Measurements from ENCODE around the gene SRRM4. TPM values are rescaled to one million over a fixed set of nuclear protein-coding genes. Genes with fewer than 3 reads are reported as not detected.

Gene SRRM4
- total RNA-seq, 2 donors from 2014 or later: 0.27 TPM; not detected in 1

DNA sequence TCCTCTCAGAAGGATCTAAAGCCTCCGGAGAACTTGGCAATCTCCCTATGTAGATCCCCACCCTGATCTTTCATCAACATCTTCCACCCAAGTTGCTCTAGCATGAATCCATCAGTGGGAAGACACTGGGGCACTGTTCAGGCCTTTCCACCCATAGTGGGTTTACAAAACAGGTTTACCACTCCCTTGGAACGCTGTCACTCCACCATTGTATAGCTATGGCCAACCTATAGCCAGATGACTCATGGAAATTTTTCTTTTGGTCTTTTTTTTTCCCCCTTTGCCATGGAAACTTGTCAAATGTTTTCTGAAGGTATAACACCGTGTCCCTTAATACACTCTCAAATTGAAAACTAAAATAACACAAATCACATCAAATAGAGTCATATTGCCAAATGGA is 186.6 kb downstream of the SRRM4 start:
- Histone ChIP-seq H3K9me3 (no peaks in the 10 kb centered on the region), H3K36me3 (no peaks in the 10 kb centered on the region), H3K27ac (no peak overlapping the region), H3K4me3 (no peak overlapping the region), H3K27me3 (no peaks in the 10 kb centered on the region), H3K4me1 (no peaks in the 10 kb centered on the region), H3K9ac (ENCODE audit: low read depth in 2 of 2, low read length in 2 of 2) (no peak overlapping the region)
- DNase-seq: no peak
- TF ChIP-seq, protein P1, sequence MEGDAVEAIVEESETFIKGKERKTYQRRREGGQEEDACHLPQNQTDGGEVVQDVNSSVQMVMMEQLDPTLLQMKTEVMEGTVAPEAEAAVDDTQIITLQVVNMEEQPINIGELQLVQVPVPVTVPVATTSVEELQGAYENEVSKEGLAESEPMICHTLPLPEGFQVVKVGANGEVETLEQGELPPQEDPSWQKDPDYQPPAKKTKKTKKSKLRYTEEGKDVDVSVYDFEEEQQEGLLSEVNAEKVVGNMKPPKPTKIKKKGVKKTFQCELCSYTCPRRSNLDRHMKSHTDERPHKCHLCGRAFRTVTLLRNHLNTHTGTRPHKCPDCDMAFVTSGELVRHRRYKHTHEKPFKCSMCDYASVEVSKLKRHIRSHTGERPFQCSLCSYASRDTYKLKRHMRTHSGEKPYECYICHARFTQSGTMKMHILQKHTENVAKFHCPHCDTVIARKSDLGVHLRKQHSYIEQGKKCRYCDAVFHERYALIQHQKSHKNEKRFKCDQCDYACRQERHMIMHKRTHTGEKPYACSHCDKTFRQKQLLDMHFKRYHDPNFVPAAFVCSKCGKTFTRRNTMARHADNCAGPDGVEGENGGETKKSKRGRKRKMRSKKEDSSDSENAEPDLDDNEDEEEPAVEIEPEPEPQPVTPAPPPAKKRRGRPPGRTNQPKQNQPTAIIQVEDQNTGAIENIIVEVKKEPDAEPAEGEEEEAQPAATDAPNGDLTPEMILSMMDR (IDR thresholded peaks at IDR 0.05): no peak
- intact Hi-C loops (cut with DNase I): no loop called here

DNA sequence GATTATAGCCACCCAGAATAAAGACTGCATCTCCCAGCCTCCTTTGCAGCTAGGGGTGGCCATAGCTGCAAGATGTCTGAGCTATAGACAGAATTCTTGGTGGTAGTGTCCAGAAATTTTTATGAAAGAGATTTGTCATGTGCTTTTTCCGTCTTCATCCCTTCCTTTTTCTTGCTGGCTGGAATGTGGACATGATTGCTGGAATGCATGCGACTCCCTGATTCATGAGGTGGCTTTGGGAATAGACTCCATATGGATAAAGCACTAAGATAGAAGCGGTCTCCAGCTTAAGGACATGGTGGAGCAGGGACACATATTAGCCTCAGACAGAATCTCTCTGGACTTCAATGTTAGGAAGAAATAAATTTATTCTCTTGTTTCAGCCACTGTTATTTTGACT is 187.4 kb downstream of the SRRM4 start:
- no peaks in the 10 kb centered on the region for H3K4me1 ChIP-seq
- H3K36me3 ChIP-seq: no peaks in the 10 kb centered on the region
- no peaks in the 10 kb centered on the region for H3K9me3 ChIP-seq
- H3K9ac ChIP-seq (ENCODE audit: low read depth in 2 of 2, low read length in 2 of 2): no peak overlapping the region
- H3K4me3 ChIP-seq: no peak overlapping the region
- TF ChIP-seq, protein P1 (IDR thresholded peaks at IDR 0.05): no peak
- no peak overlapping the region for H3K27ac ChIP-seq
- H3K27me3 ChIP-seq: no peaks in the 10 kb centered on the region
- intact Hi-C loops (cut with DNase I): no loop called here
- DNase-seq: no peak

DNA sequence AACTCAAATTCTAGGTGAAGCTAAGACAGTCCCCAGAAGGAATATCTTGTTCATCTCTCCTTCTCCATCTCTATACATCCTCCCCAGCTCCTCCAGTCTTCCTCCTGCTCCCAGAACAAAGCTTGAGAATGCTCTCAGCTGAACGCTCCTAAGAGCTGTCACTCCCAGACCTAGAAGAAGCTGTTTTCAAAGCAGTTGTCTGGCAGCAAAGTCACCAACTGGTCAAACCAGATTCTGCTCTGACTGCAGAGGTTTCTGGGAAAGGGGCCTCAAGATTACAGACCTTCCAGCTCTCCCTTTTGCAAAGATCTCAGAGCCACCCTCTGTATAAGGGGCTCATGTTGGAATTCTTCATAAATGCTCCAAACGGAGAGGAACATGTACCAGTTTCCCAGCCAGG is 187.8 kb downstream of the SRRM4 start:
- H3K4me1 ChIP-seq: no peaks in the 10 kb centered on the region
- H3K27ac ChIP-seq: no peak overlapping the region
- H3K36me3 ChIP-seq: no peaks in the 10 kb centered on the region
- TF ChIP-seq, protein P1 (IDR thresholded peaks at IDR 0.05): no peak
- no peak for DNase-seq
- intact Hi-C loops (cut with DNase I): no loop called here
- H3K27me3 ChIP-seq: no peaks in the 10 kb centered on the region
- no peaks in the 10 kb centered on the region for H3K9me3 ChIP-seq
- no peak overlapping the region for H3K9ac ChIP-seq (ENCODE audit: low read depth in 2 of 2, low read length in 2 of 2)
- no peak overlapping the region for H3K4me3 ChIP-seq

DNA sequence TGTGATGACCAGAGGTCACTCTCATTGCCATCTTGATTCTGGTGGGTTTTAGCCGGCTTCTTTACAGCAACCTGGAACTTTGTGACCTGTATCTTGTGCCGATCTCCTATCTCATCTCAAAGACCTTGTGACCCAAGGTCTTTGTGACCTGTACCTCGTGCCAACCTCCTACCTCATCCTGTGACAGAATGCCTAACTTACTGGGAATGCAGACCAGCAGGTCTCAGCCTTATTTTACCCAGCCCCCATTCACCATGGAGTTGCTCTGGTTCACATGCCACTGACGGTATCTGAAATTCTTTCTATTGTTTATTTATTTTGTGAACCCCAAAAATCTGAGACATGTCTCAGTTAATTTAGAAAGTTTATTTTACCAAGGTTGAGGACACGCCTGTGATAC is 189.9 kb downstream of the SRRM4 start:
- Histone ChIP-seq H3K4me3 (no peak overlapping the region), H3K27me3 (no peaks in the 10 kb centered on the region), H3K4me1 (no peaks in the 10 kb centered on the region), H3K9me3 (no peaks in the 10 kb centered on the region), H3K36me3 (no peaks in the 10 kb centered on the region), H3K27ac (no peak overlapping the region), H3K9ac (ENCODE audit: low read depth in 2 of 2, low read length in 2 of 2) (no peak overlapping the region)
- no peak for DNase-seq
- TF ChIP-seq, protein P1 (IDR thresholded peaks at IDR 0.05): no peak
- intact Hi-C loops (cut with DNase I): no loop called here

DNA sequence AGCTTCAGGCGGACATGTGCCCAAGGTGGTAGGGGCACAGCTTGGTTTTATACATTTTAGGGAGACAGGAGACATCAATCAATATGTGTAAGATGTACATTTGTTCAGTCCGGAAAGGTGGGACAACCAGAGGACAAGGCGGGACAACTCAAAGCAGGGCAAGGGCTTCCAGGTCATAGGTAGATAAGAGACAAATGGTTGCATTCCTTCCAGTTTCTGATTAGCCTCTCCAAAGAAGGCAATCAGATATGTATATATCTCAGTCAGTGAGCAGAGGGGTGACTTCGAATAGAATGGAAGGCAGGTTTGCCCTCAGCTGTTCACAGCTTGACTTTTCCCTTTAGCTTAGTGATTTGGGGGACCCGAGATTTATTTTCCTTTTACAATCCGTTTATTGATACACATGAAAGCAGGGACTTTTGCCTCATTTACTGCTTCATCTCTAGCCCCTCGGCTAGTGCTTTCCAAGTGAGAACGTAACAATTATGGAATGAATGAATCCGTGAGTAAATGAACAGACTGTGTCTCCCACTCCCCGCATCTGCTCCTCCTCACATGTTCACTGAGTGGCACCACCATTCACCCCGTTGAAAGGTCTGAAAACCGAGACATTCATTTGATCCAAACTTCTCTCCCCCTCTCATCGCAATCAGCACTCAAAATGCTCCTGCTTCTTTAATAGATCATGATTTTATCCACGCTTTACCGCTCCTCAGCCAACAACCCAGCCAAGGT is 190.5 kb downstream of the SRRM4 start:
- intact Hi-C loops (cut with DNase I): no loop called here
- Histone ChIP-seq H3K27me3 (no peaks in the 10 kb centered on the region), H3K4me1 (no peaks in the 10 kb centered on the region), H3K9me3 (no peaks in the 10 kb centered on the region), H3K27ac (no peak overlapping the region), H3K4me3 (no peak overlapping the region), H3K36me3 (no peaks in the 10 kb centered on the region), H3K9ac (ENCODE audit: low read depth in 2 of 2, low read length in 2 of 2) (no peak overlapping the region)
- TF ChIP-seq, protein P1 (IDR thresholded peaks at IDR 0.05): no peak
- no peak for DNase-seq

Data from colonic mucosa (tissue), 4 donors.